Endometrial microvascular endothelial cells (primary cell): ENCODE data around the gene PCBP4. TPM values are rescaled to one million over a fixed set of nuclear protein-coding genes. Genes with fewer than 3 reads are reported as not detected.

Source experiments
- in situ Hi-C: cut with HindIII; loops from 2 replicates; pipeline ENCODE4 v1.10.0; 2017; ENCODE audit warnings: low sequenced_read_pairs, low pct_unique_long_range_greater_than_20kb; ENCODE audit errors: inconsistent ontology term
- total RNA-seq: library from RNA; depleted of rRNA; stranded (reverse); fragments of >200 nt; gene quantifications from one replicate; pipeline ENCODE4 v1.2.3, GENCODE V29; 2015; ENCODE audit errors: inconsistent ontology term

The PCBP4 gene
- total RNA-seq, 1 donor from 2014 or later: 77.8 TPM

DNA sequence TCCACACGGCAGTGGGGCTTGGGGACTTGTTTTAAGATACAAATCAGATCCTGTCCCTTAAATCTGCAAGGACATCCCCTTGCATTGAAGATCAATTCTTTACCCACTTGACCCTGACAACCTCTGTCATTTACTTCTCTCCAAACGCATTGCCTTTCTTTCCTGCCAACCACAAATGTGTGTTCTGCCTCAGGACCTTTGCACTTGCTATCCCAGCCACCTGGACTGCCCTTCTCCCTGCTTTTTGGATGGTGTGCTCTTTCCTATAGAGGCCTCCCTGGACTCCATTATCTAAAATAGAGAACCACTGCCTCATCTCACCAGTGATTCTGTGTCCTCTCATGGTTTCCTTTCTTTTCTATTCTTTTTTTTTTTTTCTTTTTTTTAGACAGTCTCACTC lies 29.9 kb upstream of the PCBP4 start:
- in situ Hi-C loops: loop anchor here (10.0 kb wide), 1 partner anchor 148 kb away; no protein-coding TSS in a partner anchor

DNA sequence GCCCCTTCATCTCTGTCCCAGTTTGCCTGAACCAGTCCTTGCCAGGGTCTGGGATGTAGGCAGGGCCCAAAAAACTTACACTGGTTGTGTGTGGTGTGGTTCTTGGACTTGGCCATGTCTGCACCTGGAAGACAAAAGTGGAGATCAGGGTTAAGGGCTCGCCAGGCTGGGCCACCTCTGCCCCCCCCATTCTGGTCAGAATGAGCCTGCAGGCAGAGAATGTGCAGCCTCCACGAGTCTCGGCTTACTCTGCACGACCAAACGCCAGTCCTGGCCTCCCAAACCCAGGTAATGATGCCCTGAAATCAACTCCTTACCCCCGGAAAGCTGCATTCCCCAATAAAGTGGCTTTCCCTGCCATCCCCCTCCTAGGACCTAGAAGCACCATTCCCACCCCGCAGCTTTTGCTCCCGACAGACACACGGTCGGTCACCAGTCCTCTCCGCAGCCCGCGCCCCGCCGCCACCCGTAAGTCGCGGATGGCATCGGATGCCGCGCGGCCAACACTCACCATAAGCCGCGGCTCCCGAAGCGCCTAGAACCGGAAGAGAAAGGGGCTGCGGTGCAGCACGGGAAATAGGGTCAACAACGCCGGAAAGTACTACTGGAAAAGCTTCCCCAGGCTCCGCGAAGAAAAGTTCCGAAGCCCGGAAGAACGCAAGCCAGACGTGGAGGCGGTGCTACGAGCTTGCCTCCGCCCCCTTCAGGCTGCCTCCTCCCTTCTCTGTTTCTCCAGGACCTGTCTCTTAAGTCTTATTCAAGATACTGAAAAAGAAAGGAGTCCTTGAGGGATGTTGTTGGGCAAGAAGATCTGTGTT lies 28.3 kb upstream of the PCBP4 start, which contains the start of gene RPL29:
RPL29 (minus strand) TSS at position 550 of the 818 bp plus-strand sequence; CDS start at position 116, 434 bp downstream.
- in situ Hi-C loops: loop anchor here (10.0 kb wide), 1 partner anchor 149 kb away; no protein-coding TSS in a partner anchor

DNA sequence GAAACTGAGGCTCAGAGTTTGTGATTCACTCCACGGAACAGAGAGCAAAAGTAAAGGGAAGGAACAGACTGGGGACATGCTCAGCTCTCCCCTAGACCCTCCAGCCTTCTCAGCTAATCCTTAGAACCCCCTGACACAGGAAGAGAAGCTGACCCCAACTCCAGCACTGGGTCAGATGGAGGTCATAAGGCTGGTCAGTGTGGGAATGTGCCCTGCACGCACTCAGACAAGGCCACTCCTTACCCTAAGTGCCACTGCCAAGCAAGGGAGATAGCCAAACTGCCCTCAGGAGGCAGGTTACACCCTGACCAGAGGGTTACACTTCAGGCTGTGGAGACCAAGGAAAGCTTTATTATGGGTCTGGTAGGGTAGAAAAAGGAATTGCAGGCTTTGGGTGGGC lies 27.3 kb upstream of the PCBP4 start:
- in situ Hi-C loops: loop anchor here (10.0 kb wide), 1 partner anchor 150 kb away; no protein-coding TSS in a partner anchor

DNA sequence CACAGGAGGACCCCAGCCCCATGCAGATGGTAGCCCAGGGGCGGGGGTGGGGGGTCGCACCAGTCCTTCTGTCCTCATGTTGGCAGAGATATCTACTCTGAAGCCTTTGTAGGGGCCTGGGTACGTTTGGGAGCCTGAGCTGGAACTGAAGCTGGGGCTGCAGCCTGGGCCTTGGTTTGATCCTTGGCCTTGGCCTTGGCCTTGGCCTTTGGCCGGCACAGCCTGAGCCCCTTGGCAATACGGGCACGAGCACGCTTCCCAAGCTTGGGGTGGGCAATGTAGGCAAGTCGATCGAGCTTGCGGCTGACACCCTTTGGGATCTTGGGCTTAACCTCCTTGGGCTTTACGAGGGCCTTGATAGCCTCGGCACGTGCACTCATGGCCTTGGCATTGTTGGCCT lies 26.4 kb upstream of the PCBP4 start:
- in situ Hi-C loops: loop anchor here (10.0 kb wide), 1 partner anchor 151 kb away; no protein-coding TSS in a partner anchor

DNA sequence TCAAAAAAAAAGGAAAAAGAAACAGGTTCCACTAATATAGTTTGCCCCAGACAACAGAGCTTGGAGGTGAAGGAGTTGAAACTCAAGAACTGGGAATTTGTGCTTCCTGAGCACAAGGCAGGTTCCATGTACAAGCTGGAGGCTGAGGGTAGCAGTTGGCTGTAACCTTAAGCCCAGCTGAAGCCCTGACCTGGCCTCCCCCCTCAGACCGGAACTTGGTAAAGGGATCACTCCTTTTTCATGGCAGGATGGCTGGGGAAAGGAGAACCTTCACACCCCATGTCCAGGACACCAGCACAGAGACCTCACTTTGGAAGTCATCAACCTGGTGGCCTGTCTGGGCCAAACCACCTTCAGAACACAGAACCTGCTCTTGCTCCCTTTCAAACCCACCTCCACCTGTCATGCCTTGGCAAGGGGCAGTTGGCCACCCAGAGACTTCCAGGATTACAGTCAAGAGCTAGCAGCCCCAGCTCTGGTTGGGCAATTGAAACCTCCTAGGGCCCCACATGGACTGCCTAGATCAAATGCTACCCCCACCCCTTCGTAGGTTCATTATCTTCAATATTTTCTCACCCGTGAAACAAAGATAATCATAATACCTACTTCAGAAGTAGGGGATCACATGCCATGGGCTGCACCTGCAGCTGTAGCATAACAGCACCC lies 24.9 kb upstream of the PCBP4 start:
- in situ Hi-C loops: loop anchor here (10.0 kb wide), 1 partner anchor 153 kb away; no protein-coding TSS in a partner anchor

DNA sequence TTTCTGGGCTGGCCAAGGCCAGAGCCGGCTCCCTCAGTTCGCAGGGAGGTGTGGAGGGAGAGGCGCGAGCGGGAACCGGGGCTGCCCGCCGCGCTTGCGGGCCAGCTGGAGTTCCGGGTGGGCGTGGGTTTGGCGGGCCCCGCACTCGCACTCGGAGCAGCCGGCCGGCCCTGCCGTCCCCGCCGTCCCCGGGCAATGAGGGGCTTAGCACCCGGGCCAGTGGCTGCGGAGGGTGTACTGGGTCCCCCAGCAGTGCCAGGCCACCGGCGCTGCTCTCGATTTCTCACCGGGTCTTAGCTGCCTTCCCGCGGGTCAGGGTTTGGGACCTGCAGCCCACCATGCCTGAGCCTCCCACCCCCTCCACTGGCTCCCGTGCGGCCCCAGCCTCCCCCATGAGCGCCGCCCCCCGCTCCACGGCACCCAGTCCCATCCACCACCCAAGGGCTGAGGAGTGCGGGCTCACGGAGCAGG lies 23.3 kb upstream of the PCBP4 start:
- in situ Hi-C loops: loop anchor here (10.0 kb wide), 1 partner anchor 154 kb away; no protein-coding TSS in a partner anchor

DNA sequence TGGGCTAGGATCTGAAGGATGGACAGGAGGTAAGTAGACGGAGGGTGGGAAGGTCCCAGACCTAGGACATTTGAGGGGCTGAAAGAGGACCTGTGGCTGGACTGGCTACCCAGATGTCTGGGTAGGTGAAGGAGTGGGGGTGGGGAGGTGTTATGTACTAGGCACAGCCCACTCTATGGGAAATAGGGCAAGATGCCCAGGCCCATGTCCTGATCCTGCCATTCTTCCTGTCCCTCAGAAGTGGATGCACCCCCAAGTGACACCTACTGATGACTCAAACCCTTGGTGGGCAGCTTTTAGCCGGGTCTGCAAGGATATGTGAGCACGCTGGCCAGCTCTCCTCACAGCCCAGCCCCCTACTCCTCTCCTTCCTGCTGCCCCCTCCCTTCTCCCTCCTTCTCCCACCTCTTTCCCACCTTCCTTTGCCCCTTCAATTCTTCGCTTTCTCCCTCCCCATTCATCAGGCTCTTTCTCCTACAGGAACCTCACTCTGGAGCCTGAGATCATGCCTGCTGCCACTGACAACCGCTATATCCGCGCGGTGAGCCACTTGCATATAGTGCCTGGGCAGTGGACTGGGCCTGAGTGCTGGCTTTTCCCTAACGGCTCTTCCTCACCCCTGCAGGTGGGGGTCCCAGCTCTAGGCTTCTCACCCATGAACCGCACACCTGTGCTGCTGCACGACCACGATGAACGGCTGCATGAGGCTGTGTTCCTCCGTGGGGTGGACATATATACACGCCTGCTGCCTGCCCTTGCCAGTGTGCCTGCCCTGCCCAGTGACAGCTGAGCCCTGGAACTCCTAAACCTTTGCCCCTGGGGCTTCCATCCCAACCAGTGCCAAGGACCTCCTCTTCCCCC lies 21.3 kb upstream of the PCBP4 start:
- in situ Hi-C loops: no loop called here

DNA sequence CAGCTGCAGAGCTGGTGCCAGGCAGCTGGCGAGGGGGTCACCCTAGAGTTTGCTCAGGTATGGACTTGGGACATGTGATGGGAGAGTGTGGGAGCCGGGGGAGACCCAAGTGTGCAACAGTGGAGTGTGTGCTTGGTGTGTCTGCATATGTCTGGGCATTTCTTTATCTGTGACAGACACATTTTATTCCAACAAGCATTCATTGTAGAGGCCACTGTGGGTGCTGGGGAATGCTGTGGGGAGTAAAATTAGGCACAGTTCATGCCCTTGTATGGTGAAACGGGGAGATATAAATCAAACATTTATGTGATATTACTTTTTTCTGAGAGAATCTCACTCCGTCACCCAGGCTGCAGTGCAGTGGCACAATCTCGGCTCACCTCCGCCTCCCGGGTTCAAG lies 20.3 kb upstream of the PCBP4 start:
- in situ Hi-C loops: no loop called here

DNA sequence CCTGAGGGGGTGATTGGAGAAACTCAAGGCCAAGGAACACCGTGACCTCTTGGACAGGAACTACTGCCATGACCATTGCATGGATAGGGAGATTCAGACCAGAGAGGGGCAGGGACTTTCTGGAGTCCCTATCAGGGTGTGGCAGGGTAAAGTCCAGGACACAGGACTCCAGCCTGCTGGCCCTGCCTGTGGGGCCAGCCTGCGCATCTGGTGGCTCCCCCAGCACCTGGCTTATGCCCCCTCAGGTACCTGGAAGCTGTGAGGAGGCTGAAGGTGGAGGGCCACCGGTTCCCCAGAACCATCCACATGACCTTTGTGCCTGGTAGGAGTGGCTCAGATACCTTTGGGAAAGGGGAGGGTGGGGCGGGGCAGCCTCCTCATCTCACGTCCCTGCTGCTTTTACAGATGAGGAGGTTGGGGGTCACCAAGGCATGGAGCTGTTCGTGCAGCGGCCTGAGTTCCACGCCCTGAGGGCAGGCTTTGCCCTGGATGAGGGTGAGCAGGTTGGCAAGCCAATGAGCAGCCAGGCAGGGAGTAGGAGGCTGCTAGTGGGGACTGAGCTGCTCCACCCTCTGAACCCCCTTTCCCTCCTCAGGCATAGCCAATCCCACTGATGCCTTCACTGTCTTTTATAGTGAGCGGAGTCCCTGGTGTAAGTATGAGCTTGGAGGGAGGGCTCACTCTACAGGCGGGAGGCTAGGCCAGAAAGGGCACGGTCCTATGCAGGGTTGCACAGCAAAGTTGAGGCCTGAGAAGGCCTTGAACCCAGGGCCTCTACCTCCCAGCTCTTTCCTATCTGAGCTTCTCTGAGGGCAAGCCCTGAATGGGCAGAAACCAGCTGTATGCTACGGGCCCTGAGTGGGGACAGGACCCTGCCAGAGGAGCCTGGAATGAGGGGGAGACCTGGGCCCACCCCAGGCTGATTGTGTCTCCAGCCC lies 19.0 kb upstream of the PCBP4 start:
- in situ Hi-C loops: no loop called here

DNA sequence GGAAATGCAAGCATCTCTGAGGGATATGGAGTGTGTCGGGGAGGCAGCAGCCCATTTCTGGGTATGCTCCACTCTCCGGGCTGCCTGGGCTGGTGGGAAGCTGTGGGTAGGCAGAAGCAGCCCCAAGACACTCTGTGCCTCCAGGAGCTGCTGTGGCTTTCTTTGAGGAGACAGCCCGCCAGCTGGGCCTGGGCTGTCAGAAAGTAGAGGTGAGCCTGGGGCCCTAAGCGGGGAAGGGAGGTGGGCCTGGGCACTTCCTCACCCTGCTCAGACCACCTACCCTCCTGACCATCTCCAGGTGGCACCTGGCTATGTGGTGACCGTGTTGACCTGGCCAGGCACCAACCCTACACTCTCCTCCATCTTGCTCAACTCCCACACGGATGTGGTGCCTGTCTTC lies 17.8 kb upstream of the PCBP4 start:
- in situ Hi-C loops: no loop called here

DNA sequence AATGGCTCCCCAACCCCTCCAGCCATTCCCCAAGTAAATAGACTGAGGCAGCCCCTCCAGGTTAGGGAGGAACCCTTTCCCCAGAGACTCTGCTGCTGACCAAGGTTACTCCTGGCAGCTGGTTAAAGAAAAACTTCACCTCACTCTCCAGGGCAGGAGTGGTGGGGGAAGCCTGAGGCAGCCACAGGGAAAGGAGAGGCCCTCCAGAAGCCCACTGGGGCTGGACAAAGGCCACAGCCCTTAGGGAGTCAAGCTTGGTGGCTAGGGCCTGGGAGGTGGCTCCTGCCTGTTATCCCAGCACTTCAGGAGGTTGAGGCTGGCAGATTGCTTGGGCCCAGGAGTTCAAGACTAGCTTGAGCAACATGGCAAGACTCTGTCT lies 17.0 kb upstream of the PCBP4 start:
- in situ Hi-C loops: no loop called here

DNA sequence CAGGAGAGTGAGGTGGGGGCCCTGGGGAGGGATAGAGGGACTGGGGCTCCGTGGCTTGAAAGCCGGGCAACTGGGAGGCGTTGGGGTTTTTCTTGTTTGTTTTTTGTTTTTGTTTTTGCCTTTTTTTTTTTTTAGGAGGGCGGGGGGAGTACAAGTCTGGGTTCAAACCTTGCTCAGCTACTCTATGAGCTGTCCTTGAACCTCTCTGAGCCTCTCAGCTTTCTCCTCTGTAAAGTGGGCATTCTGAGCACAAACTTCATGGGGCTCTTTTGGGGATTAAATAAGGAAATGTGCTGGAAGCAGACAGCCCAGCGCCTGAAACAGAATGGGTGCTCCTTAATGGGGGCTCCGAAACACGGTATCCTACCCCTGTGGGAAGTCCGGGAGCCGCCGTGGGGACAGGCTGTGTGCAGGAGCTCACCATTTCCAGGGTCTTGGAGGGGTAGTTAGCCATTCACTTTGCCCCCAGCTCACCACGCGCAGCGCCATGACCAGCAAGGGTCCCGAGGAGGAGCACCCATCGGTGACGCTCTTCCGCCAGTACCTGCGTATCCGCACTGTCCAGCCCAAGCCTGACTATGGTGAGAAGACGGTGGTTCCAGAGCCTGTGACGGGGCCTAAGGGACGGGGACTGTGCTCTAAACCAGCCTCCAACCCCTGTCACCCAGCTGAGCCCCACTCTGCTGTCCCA lies 16.5 kb upstream of the PCBP4 start:
- in situ Hi-C loops: no loop called here

DNA sequence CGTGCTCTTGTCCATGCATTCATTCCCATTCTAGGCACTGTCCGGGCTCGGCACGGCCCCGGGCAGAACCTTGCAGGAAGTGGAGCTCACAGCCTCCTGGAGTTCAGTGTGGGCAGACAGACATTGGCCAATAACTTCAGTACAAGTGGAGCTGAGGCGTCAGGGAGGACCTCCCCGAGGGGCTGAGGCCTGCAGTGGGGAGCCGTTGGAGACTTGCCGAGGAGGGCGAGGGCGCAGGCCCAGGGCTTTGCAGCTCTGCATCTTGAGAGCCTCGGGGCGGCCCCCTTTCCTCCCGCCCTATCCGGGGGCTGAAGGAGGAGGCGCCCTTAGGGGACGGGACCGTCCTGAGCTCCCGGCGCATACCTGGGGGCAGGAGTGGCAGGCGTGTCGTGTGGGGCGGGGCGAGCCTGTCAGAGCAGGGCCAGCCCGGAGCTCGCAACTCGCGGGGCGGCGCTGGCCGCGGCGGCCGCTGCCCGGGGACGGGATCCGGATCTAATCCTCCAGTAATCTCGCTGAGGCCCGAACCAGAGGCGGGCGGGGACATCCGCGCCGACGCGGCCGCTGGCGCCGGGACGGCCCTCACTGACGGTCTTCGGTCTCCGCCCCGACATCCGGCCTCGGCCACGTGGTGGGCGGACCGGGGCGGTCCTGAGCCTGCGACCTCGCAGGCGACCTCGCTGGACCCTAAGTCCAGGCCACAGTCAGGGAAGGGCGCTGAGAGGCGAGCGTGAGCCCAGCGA lies 15.8 kb upstream of the PCBP4 start, which contains the start of gene ACY1:
ACY1 (plus strand) TSS at position 698 of the 740 bp plus-strand sequence. CDS start 530 bp downstream, outside the sequence.
- in situ Hi-C loops: no loop called here

DNA sequence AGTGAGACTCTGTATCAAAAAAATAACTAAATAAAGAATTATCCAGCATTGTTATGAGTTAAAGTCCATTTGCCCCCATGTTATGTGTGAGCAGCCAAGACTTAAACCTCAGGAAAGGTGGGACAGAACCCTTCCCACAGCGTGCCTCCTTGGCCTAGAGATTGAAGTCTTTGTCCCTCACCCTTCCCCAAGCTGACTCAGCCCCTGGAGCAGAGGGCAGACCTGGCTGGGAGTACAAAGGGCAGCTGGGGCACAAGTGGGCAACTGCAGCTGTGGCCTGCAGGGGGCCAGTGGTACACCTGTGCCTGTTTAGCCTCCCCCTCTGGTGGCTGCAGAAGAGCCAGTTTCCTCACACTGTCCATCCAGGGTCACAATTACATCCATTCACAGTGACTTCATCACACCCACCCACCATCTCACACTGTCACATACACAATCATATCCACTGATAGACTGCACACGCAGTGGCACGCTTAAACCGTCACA lies 15.1 kb upstream of the PCBP4 start:
- in situ Hi-C loops: no loop called here

DNA sequence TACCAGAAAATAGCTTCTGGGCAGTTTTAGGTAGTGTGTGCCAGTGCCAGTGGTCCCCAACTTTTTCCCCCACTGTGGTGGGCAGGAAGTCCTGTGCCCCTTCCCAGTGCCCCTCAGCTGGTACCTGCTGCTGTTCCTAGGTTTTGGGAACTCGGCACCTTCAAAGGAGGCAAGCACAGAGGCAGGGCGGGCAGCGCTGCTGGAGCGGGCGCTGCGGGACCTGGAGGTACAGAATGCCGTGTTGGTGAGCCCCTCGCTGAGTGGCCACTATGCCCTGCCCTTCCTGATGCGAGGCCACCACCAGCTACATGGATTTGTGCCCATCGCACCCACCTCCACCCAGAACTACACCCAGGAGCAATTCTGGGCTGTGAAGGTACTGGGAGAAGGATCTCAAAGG lies 13.0 kb upstream of the PCBP4 start:
- in situ Hi-C loops: no loop called here

DNA sequence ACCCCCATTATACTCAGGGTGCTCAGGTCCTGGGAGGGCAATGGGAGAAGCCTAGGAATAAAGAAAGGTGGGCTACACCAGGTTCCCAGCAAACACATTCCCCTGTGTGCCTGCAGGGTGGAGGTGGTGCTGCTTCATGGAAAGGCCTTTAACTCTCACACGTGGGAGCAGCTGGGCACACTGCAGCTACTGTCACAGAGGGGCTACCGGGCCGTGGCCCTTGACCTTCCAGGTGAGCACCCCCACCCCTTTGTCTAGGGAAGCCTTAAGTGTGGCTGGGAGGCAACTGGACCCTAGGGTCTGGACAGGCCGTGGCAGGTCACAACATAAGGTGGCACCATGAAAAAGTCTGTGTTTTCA lies 10.9 kb upstream of the PCBP4 start:
- in situ Hi-C loops: no loop called here
